ENCODE measurements around the gene LRRN2.

- TF ChIP-seq POLR2AphosphoS5 (IDR thresholded peaks at IDR 0.05) (no peak), POLR2A (IDR thresholded peaks at IDR 0.05) (no peak), CTCF (IDR thresholded peaks at IDR 0.05) (no peak), EP300 (IDR thresholded peaks at IDR 0.05) (no peak)
These were observed 2.0 kb downstream of the LRRN2 start for GRCh38 chr1:204683284-204684205.

Measured in sigmoid colon (tissue), 4 donors.